BJ (cell line): ENCODE measurements around the gene SH2D3A. TPM values are rescaled to one million over a fixed set of nuclear protein-coding genes. Genes with fewer than 3 reads are reported as not detected.

Experiments
- CTCF ChIA-PET: fragments of 350-600 bp; formaldehyde crosslinking; extraction: SDS; loops from one replicate; lab custom pipeline; 2021; ENCODE audit warnings: antibody characterized with exemption, inconsistent platforms; lab: Yijun Ruan, JAX
- POLR2A ChIA-PET: fragments of 300-600 bp; sonication (Branson Sonifier 250); formaldehyde crosslinking; extraction: SDS; loops from one replicate; lab custom pipeline; 2021; ENCODE audit warnings: antibody characterized with exemption; lab: Charles Lee
- DNase-seq: peaks from one replicate; pipeline ENCODE4 v3.0.0-alpha.2; 2011; ENCODE audit warnings: low read depth
- H3K27me3 ChIP-seq: 2 replicates; pipeline ENCODE4 v1.6.0; 2011; ENCODE audit warnings: low read length; ENCODE audit not compliant: control insufficient read depth, insufficient read depth
- H3K36me3 ChIP-seq: 2 replicates; pipeline ENCODE4 v1.5.1; 2011; ENCODE audit warnings: low read length; ENCODE audit not compliant: control insufficient read depth, insufficient read depth
- H3K4me3 ChIP-seq: 2 replicates; pipeline ENCODE4 v1.5.1; 2011; ENCODE audit warnings: low read depth, mild to moderate bottlenecking, control low read depth, low read length
- CTCF ChIP-seq: IDR thresholded peaks from 2 replicates; pipeline ENCODE4 v1.5.1; 2011; ENCODE audit warnings: low read depth, mild to moderate bottlenecking, control low read depth, inconsistent platforms, low read length, moderate library complexity; ENCODE audit not compliant: insufficient read depth
- polyA plus RNA-seq: library from polyadenylated mRNA; depleted of rRNA; stranded (reverse); fragments of >200 nt; gene quantifications from 2 replicates; pipeline ENCODE4 v1.2.3, GENCODE V29; 2011

SH2D3A gene
- polyA plus RNA-seq, 1 experiment = 0.07 TPM

- Histone ChIP-seq H3K27me3 (no peaks in the 10 kb centered on the region), H3K36me3 (no peaks in the 10 kb centered on the region), H3K4me3 (no peak overlapping the region)
- DNase-seq = no peak
- ChIA-PET POLR2A (no interaction called here), CTCF (interaction anchor here (2.1 kb wide), 1 partner anchor 12 kb away, joined by 5 read pairs; no protein-coding TSS in a partner anchor)
- TF ChIP-seq CTCF = no peak
Measured at GRCh38 chr19:6760606-6761005, 6.6 kb downstream of the SH2D3A start.

- Histone ChIP-seq H3K27me3 (no peaks in the 10 kb centered on the region), H3K36me3 (peaks cover 16% of the 10 kb centered on the region), H3K4me3 (no peak overlapping the region)
- no peak for DNase-seq
- POLR2A ChIA-PET = no interaction called here
- CTCF ChIA-PET = interaction anchor here (0.9 kb wide), 1 partner anchor 12 kb away, joined by 3 read pairs; no protein-coding TSS in a partner anchor
- no peak for TF ChIP-seq CTCF
Measured at GRCh38 chr19:6754653-6755463, 12.4 kb downstream of the SH2D3A start.

GRCh38 chr19:6754136-6754535 is 13.1 kb downstream of the SH2D3A start:
- CTCF ChIA-PET = interaction anchor here (0.9 kb wide), 1 partner anchor 11 kb away, joined by 3 read pairs; no protein-coding TSS in a partner anchor
- TF ChIP-seq CTCF = no peak
- POLR2A ChIA-PET = no interaction called here

GRCh38 chr19:6753178-6754031 is 13.8 kb downstream of the SH2D3A start:
- peak; percentile 48 for TF ChIP-seq CTCF
- DNase-seq = no peak
- Histone ChIP-seq H3K36me3 (peaks cover 22% of the 10 kb centered on the region), H3K4me3 (peak overlapping the region; percentile 35), H3K27me3 (no peaks in the 10 kb centered on the region)
- ChIA-PET POLR2A (no interaction called here), CTCF (no interaction called here)

More at GRCh38 chr19:6754136-6754535, 13.1 kb downstream of the SH2D3A start:
- Histone ChIP-seq H3K36me3 (peaks cover 21% of the 10 kb centered on the region), H3K27me3 (no peaks in the 10 kb centered on the region), H3K4me3 (no peak overlapping the region)
- no peak for DNase-seq
